GM21825 (cell line): Measurements from ENCODE around the gene PPP2R2D.
"Not testable (repeated sequence)": the region's sequence is repeated elsewhere in the genome, so short reads cannot be mapped to it uniquely, and the experiment has no call there.

Experiments used
- ATAC-seq: cut with Tn5 transposase; IDR thresholded peaks from one replicate; pipeline ENCODE4 v1.9.1; 2021; ENCODE audit warnings: mild to moderate bottlenecking, moderate library complexity; ENCODE audit not compliant: unreplicated experiment

Gene PPP2R2D

DNA sequence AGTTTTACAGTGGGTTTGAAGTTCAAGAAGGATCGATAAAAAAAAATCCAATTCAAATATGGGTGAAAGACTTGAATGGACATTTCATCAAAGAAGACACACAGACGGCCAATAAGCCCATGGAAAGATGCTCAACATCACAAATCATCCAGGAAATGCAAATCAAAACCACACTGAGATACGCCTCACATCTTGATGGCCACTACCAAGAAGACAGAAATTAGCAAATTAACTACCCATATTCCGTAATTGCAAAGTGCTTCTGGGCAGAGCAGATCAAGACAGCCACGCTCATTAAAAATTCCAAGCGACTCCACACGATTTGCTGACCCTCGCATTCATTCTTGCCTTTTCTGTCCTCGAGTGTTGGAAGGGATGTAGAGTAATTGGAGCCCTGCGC, 34.1 kb upstream of the PPP2R2D start:
- ATAC-seq, result no peak

DNA sequence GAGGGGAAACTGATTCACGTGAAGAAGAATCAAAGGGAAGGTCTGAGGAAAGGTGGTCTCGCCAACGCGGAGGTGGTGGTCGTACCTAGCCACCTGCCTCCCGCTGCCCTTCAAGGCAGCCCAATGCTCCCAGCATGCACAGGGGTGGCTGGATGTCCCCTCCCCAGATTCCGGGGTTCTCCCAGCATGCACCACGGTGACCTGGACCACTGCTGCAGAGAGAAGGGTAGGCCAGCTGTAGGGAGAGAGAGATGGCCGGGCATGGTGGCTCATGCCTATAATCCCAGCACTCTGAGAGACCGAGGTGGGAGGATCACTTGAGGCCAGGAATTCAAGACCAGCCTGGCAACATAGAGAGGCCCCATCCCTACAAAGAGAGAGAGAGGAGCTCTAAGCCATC, 32.4 kb upstream of the PPP2R2D start:
- no peak for ATAC-seq

DNA sequence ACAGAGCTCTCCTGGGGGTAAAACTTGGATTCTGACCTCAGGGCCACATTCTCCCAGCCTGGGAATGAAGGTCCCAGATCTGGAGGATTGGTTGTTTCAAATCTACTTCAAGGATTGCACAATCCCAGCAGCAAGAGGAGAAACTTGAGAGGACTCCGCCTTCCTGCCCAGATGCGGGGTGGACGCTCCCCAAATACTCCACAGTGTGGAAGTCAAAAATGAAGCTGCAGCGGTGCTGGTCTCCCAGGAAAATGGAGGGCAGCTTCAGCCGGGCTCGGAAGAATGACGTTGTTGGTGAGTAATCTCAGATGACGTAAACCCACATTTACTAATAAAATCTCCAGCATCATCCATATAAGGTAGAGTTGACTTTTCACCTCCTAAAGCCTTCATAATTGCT, 31.5 kb upstream of the PPP2R2D start:
- no peak for ATAC-seq

DNA sequence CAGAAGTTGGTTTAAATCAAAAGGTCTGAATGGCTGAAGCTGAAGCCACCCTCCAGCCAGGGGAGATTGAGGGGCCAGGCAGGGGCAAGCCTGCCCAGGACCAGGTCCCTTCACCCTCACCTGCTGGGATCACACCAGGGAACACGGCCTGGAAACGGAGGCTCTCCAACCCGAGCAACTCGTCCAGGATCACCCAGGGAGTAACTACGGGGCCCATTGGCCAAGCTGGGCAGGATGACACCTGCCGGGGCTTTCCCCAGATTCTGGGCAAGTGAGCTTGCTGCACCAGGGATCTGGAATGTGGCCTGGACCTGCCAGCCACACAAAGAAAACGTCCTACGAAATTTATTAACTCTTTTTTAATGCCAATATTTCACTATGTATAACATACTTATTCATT, 30.4 kb upstream of the PPP2R2D start:
- ATAC-seq, result no peak

DNA sequence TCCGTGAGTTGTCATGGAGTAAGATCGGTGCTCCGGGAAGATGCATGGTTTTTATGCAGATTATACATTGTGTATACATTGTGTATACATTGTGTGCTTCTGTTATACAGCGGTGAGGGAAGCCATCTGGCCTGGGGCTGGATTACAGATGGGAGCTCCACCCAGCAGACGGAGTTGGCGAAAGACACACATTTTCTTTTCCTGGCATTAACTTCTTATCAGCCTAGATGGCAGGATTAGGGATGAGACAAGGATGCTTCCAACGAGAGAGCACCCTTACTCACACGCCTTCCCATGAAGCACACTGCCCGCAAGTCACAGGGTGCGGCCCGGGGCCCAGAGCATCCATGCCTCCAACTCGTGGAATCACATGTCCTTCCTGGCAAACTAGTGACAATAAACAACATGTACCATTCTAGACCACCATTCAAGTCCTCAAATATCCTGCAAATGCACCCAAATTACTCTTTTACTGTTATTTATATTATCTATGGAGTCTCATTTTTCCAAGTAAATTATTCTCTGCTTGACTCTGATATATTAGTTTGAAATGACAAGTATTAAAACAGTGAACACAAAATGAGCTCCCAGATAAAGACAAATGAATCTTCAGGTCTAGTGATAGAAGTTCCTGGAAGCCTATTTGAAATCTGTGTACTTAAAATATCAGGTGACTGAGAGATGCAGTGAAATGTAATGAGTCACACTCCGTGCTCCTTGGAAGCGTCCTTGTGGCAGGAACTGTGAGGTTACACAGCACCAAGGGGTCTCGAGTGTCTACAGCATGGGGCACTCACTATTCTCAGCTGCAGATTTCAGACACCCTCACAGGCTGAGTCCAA, 29.8 kb upstream of the PPP2R2D start:
- ATAC-seq, result no peak

DNA sequence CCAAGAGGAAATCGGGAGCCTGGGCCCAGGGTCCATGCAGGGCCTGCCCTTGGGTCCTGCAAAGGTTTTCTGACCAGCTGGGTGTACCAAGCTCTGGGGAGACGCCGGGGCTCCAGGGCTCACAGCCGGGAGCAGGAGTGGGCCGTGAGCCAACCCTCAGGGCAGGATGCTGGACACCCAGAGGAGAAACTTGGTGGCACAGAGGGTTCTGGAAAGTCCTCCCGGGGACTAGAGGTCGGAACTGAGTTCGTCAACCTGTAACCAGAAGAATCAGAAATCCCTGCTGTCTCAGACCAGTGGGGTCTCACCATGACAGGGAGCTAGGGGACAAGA, 29.2 kb upstream of the PPP2R2D start:
- ATAC-seq, result no peak

DNA sequence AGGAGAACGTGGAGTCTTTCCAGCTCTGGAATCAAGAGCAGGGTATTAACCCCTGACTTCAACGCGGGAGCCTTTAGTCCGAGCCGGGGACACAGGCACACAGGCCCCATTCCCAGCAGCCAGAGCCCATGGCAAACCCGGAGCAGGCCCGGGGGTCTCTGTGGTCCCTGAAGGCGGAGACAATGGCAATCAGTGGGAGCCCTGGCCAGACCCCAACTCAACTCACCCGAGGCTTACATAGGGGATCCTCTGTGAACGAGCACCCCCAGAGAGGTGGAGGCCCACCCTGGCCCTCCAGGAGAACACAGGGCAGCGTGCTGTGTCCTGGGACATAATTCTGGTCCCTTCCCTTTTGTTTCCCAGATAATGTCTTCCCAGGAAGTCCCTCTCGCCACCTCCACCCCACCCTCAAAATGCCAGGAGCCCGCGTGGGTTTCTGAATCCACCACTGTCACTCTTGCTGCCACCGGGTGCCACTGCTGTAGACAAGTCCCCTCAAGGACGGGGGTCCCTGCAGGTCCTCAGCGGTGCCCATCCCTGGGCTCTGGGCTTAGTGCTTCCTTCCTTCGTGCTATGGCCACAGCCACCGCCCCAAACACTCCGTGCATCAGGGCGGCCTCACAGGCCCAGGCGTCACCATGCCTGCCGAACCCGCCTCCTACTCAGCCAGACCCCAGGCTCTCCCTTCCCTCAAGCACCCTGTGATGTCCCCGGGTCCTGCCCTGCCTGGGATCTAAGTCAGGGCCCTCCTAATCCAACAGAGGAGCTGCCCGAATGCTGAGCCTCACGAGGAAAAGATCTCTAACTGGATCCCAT, 28.6 kb upstream of the PPP2R2D start:
- ATAC-seq, result no peak

DNA sequence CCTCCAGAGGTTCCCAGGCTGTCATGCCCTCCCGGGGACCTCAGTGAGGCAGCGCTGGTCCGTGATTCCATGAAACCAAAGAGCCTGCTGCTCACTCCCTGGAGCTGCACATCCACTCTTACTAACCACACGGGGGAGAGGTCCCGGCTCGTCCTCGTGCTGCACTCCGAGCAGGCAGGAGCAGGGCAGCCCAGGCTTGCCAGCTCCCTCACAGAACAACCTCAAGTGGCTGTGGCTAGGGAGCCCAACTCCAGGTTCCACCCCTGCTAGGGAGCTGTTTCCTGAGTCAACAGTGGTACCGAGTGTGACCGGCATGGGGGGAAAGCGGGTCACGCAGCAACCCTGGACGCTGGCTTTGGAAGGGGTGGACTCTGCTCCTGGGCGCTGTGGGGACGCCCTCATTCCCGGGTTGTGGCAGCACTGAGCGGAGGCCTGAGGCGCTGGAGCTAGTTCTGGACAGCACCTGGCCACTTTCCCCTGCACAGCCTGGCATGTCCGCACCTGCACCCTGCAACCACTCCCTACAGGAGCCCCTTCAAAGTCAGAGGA, 27.9 kb upstream of the PPP2R2D start:
- ATAC-seq, result no peak

DNA sequence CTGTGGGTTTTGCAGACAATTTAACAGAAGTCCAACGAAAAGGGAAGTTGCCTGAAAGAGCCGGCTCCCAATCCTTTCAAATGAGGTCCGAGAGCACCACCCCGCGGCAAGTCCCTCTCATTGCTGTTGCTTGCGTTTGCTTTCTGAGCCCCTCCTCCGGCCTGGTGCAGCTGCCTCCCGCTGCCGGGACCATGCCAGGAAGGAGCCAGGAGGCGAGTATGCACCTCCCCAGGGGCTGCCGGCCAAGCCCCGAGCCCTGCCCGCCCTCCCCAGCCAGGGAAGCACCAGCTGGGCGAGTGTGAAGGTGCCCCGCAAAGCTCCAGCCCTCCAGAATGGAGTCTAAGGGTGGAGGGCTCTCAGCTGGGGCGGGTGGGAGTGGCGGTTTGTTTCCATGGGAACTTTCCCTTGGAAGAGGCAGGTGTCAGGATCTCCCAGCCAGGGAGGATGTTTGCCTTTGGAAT, 25.8 kb upstream of the PPP2R2D start:
- peak; percentile 73 for ATAC-seq

DNA sequence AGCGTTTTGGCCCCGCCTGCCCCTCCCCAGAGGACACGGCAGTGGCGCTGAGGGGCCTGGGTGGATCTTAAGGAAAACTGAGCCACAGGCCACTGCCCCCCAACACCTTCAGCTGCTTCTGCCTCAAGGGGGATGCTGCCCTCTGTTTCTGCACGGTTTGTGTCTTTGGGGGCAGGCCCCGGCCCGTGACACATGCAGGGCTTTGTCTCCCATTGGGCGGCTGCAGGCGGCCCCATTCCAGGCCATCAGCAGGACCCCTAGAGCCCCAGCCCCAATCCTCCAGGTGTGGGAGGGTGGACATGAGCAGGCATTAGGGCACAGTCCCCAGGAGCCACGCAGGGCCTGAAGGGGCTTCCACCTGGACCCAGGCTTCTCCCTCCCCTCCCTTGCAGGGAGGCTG, 25.3 kb upstream of the PPP2R2D start:
- ATAC-seq, result no peak

DNA sequence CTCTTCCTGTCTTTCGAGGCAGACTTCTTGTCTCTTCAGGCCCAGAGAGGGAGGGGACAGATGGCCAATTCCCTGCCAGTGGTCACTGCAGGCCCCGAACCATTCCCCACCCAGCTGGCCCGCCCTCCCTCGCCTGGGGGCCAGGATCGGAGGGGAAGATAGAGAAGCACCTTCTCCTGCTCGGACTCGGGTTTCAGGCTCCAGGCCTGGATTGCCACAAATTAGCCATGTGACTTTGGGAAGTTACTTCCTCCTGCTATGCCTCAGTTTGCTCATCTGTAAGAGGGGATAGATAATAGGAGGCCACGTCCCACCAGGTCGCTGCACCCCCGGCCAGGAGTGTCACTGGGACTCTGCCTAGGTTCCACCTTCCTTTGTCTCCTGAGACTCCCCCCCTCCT, 24.8 kb upstream of the PPP2R2D start:
- no peak for ATAC-seq

DNA sequence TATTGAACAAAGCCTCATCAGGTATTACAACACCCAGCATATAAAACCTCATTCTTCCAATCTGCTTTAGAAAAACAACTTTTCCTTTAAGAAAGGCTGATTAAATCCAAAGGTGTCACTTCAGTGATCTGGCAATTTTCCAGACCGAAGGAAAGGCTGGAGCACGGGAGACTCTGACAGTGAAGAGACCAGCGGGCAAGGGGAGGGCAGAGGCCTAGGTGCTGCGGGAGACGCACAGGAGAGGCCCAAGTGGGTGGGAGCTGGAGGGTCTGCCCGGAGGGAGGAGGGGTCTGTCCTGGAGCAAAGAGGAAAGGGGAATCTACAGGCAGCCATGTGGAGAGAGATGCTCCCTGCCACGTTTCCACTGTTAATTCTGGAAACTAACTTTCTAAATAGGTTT, 24.3 kb upstream of the PPP2R2D start:
- ATAC-seq, result no peak

DNA sequence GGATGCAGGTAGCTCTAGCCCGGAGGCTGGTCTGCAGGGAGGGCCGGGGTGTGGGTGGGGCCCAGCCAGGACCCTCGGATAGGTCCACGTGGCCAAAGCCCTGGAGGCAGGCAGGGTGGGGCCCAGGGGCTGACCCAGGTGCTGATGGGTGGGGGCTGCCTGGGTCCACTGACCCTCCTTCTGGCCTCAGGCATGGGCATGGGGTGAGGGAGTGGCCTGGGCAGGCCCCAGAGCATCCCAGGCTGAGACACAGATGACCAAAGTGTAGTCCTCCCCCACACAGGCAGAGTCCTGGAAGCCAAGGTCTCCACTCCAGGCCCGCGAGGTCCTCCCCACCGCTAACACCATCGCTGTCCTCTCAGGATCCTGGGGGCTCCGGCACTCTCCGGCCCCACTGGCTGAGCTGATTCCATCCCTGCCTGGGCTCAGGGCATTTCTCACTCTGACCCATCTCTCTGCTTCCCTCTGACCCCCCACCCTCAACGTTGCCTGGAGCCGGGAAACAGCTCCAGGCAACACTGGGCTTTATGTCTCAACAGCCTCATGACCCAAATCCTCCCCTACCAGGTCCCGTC, 20.7 kb upstream of the PPP2R2D start:
- no peak for ATAC-seq

DNA sequence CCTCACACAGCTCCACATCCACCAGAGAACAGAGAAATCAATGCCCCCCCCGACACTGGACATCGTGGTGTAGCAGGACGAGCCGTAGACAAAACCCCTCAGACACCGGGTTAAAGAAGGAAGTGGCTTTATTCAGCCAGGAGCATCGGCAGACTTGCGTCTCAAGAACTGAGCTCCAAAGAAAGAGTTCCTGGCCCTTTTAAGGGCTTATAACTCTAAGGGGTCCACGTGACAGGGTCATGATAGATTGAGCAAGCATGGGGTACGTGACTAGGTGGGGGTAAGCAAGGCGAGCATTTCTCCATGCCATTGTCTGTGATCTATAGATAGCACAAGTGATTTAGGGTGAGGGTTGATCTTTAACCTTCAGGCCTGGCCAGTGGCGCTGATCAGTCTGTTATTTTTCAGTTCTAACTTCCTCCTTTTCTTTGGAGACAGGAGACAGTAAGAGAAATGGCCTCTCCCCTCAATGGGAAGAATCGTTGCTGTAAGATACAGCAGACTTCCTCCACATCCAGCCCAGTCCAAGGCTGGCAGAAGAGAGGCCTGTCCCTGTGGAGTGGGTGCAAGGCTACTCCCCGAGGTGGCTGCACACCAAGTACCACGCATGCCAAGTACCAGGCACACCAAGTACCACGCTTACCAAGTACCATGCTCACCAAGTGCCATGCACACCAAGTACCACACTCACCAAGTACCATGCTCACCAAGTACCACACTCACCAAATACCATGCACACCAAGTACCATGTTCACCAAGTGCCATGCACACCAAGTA, 19.5 kb upstream of the PPP2R2D start:
- ATAC-seq, result no peak

DNA sequence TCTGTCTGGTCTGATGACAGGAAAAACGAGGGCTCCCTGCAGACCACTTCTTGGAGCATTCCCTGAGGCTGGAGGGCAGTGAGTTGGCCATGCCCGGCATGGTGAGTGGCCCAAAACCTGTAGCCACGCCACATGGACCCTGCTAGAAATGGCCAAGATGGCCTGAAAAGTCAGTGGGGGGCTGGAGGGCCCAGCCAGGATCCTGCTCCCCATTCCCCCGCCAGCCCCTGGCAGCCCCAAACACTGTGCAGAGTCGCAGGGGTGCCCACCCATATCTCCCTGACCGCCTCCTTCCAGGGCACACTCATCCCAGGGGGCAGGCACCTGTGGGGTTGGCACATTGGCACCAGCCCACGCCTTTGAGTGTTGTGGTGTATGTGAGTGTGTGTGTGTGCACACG, 18.7 kb upstream of the PPP2R2D start:
- ATAC-seq, result no peak

DNA sequence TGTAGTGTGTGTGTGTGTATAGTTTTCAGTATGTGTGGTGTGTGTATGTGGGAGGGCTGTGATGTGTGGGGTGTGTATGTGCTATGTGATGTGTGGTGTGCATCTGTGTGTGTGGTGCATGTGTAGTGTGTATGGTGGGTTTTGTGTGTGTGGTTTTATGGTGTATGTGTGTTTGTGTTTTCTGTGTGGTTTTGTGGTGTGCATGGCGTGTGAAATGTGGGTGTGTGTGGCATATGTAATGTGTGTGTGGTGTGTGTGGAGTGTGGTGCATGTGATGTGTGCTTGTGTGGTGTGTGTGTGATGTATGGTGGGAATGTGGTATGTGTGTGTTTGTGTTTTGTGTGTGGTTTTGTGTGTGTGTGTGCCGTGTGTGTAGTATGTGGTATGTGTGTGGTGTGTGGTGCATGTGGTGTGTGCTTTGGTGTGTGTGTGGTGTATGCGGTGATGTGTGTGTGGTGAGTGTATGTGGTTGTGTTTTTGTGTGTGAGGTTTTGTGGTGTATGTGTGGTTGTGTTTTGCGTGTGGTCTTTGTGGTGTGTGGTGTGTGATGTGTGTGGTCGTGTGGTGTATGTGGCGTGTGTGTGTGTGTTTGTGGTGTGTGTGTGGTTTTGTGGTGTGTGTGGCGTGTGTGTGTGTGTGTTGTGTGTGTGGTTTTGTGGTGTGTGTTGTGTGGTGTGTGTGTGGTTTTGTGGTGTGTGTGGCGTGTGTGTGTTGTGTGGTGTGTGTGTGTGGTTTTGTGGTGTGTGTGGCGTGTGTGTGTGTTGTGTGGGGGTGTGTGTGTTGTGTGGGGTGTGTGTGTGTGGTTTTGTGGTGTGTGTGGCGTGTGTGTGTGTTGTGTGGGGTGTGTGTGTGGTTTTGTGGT, 18.0 kb upstream of the PPP2R2D start:
- no peak for ATAC-seq

DNA sequence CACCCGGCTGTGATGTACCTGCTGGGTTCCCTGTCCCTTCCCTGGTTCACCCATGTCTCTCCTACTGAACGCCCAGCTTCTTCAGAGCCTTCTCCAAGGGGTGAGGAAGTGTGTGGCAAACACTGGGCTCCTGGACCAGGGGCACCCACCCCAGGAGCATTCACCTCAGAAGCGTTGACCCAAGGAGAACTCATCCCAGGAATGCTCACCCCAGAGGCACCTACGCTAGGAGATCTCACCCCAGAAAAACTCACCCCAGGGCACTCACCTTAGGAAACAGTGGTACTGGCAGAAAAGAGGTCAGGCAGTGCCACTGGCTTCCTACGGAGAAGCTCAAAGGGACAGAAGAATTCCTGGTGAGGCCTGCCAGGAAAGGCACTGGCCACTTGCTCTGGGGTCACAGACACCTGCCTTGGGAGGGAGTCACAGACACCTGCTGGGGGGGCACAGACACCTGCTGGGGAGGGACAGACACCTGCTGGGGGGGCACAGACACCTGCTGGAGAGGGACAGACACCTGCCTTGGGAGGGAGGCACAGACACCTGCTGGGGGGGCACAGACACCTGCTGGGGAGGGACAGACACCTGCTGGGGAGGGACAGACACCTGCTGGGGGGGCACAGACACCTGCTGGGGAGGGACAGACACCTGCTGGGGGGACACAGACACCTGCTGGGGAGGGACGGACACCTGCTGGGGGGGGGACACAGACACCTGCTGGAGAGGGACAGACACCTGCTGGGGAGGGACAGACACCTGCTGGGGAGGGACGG, 17.0 kb upstream of the PPP2R2D start:
- ATAC-seq, result not testable (repeated sequence)

DNA sequence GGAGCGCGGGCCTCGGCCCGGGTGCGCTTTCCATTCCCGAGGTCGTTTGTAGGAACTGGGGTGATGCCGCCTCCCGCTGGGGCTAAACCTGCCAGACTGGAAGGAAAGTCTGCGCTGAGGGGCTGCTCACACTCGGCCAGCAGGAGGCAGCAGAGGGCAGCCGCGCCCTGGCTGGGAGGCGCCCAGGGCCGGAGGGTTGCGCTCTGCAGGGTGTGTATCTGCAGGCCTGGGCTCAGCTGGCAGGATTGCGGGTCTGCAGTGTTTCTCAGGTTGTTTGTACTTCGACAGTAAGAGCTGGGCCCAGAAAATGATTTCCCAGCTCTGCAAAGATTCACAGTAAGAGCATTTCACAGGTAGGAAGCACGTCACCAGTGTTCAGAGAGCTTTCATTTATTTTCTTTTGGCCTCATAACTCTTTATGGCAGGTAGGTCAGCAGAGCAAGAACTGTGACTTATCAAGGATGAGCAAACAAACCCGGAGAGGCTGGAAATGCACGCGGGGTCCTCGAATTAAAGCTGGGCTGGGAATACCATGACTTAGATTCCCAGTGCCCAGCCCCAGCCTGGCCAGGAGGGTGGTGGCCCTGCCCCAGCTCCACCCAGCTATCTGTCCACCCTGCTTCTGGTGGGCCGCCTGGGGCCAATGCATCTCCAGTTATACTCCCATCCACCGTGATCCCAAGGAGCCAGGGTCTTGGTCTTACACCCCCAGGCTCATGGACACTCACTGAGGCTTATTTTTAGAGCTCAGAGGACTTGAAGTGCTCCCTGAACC, 15.2 kb upstream of the PPP2R2D start:
- peak; percentile 98 for ATAC-seq
